ENCODE results near the gene TRIM5.

Gene TRIM5

GRCh38 chr11:5631969-5632635 is 52.8 kb downstream of the TRIM5 start:
- Histone ChIP-seq H4K20me1 (ENCODE audit: insufficient read depth, low read length) (no peaks in the 10 kb centered on the region), H3K27ac (ENCODE audit: low read length) (peak overlapping the region; percentile 65), H3K4me3 (ENCODE audit: low read length) (peak overlapping the region; percentile 56), H3K36me3 (replicated peaks; ENCODE audit: low read depth, low read length) (peaks cover 19% of the 10 kb centered on the region), H3K9me3 (ENCODE audit: insufficient read depth, low read length) (0 out of 2 replicates have a peak, but pooled peaks cover 4% of the 10 kb centered on the region), H3K27me3 (ENCODE audit: low read depth, low read length) (no peaks in the 10 kb centered on the region), H3K4me1 (ENCODE audit: low read length) (peaks cover 22% of the 10 kb centered on the region), H3K79me2 (ENCODE audit: low read length) (no peaks in the 10 kb centered on the region), H2AFZ (ENCODE audit: low read depth, low read length) (peak overlapping the region; percentile 61), H3K9ac (ENCODE audit: low read length) (peak overlapping the region; percentile 50; the same call in 1 of the 2 replicates), H3K4me2 (ENCODE audit: low read length) (peak overlapping the region; percentile 71)
- TF ChIP-seq EZH2phosphoT487 (IDR thresholded peaks at IDR 0.05; ENCODE audit: low read depth) (no peak), CTCF (IDR thresholded peaks at IDR 0.05; ENCODE audit: low read depth, low read length) (no peak)

- Histone ChIP-seq H3K4me1 (ENCODE audit: low read length) (peaks cover 22% of the 10 kb centered on the region), H4K20me1 (ENCODE audit: insufficient read depth, low read length) (no peaks in the 10 kb centered on the region), H2AFZ (ENCODE audit: low read depth, low read length) (no peak overlapping the region), H3K79me2 (ENCODE audit: low read length) (no peaks in the 10 kb centered on the region), H3K27ac (ENCODE audit: low read length) (peak overlapping the region; percentile 65), H3K4me3 (ENCODE audit: low read length) (peak overlapping the region; percentile 56), H3K9me3 (ENCODE audit: insufficient read depth, low read length) (0 out of 2 replicates have a peak, but pooled peaks cover 4% of the 10 kb centered on the region), H3K27me3 (ENCODE audit: low read depth, low read length) (no peaks in the 10 kb centered on the region), H3K9ac (ENCODE audit: low read length) (peak overlapping the region; percentile 19; the same call in 1 of the 2 replicates), H3K36me3 (replicated peaks; ENCODE audit: low read depth, low read length) (peaks cover 19% of the 10 kb centered on the region), H3K4me2 (ENCODE audit: low read length) (peak overlapping the region; percentile 71)
- TF ChIP-seq EZH2phosphoT487 (IDR thresholded peaks at IDR 0.05; ENCODE audit: low read depth) (no peak), CTCF (IDR thresholded peaks at IDR 0.05; ENCODE audit: low read depth, low read length) (no peak)
Observed at GRCh38 chr11:5631417-5631816, 53.5 kb downstream of the TRIM5 start.

GRCh38 chr11:5626196-5626595 is 58.7 kb downstream of the TRIM5 start:
- TF ChIP-seq CTCF (IDR thresholded peaks at IDR 0.05; ENCODE audit: low read depth, low read length): no peak
- no peak for TF ChIP-seq EZH2phosphoT487 (IDR thresholded peaks at IDR 0.05; ENCODE audit: low read depth)

GRCh38 chr11:5625281-5625680 is 59.6 kb downstream of the TRIM5 start:
- Histone ChIP-seq H3K4me2 (ENCODE audit: low read length) (peak overlapping the region; percentile 98), H3K27ac (ENCODE audit: low read length) (peak overlapping the region; percentile 64), H2AFZ (ENCODE audit: low read depth, low read length) (peak overlapping the region; percentile 80), H3K9me3 (ENCODE audit: insufficient read depth, low read length) (no peaks in the 10 kb centered on the region), H3K36me3 (replicated peaks; ENCODE audit: low read depth, low read length) (peaks cover 1% of the 10 kb centered on the region), H3K27me3 (ENCODE audit: low read depth, low read length) (no peaks in the 10 kb centered on the region), H3K9ac (ENCODE audit: low read length) (peak overlapping the region; percentile 79), H3K79me2 (ENCODE audit: low read length) (no peaks in the 10 kb centered on the region), H3K4me1 (ENCODE audit: low read length) (peaks cover 18% of the 10 kb centered on the region), H3K4me3 (ENCODE audit: low read length) (peak overlapping the region; percentile 91), H4K20me1 (ENCODE audit: insufficient read depth, low read length) (no peaks in the 10 kb centered on the region)
- TF ChIP-seq CTCF (IDR thresholded peaks at IDR 0.05; ENCODE audit: low read depth, low read length) (no peak), EZH2phosphoT487 (IDR thresholded peaks at IDR 0.05; ENCODE audit: low read depth) (no peak)

More at GRCh38 chr11:5626196-5626595, 58.7 kb downstream of the TRIM5 start:
- Histone ChIP-seq H3K79me2 (ENCODE audit: low read length) (no peaks in the 10 kb centered on the region), H3K36me3 (replicated peaks; ENCODE audit: low read depth, low read length) (peaks cover 4% of the 10 kb centered on the region), H3K27me3 (ENCODE audit: low read depth, low read length) (no peaks in the 10 kb centered on the region), H3K9ac (ENCODE audit: low read length) (no peak overlapping the region), H3K27ac (ENCODE audit: low read length) (no peak overlapping the region), H3K4me2 (ENCODE audit: low read length) (no peak overlapping the region), H2AFZ (ENCODE audit: low read depth, low read length) (no peak overlapping the region), H3K4me1 (ENCODE audit: low read length) (peaks cover 22% of the 10 kb centered on the region), H3K4me3 (ENCODE audit: low read length) (no peak overlapping the region), H3K9me3 (ENCODE audit: insufficient read depth, low read length) (0 out of 2 replicates have a peak, but pooled peaks cover 4% of the 10 kb centered on the region), H4K20me1 (ENCODE audit: insufficient read depth, low read length) (no peaks in the 10 kb centered on the region)
